ENCODE data around the gene PIAS1.

GRCh38 chr15:68230157-68231100, 176.3 kb downstream of the PIAS1 start:
- TF ChIP-seq USF2 (CRISPR knock-in tag; IDR thresholded peaks at IDR 0.05): no peak
- no peak for TF ChIP-seq MYBL2 (CRISPR knock-in tag; IDR thresholded peaks at IDR 0.05)
- no peak for TF ChIP-seq CTCF (IDR thresholded peaks at IDR 0.05)
- no peak for TF ChIP-seq SMAD3 (CRISPR knock-in tag; IDR thresholded peaks at IDR 0.05; ENCODE audit: borderline replicate concordance)
- no peak for TF ChIP-seq NR1H2 (CRISPR knock-in tag; IDR thresholded peaks at IDR 0.05)
- TF ChIP-seq ATF3 (CRISPR knock-in tag; conservative IDR thresholded peaks at IDR 0.05): no peak
- TF ChIP-seq ZNF121 (CRISPR knock-in tag; IDR thresholded peaks at IDR 0.05): no peak
- no peak for TF ChIP-seq E2F4 (CRISPR knock-in tag; IDR thresholded peaks at IDR 0.05; ENCODE audit: borderline replicate concordance, low read depth)
- no peak for TF ChIP-seq FOXP4 (CRISPR knock-in tag; IDR thresholded peaks at IDR 0.05)
- no peak for TF ChIP-seq ZNF671 (CRISPR knock-in tag; IDR thresholded peaks at IDR 0.05)
- TF ChIP-seq RORB (CRISPR knock-in tag; IDR thresholded peaks at IDR 0.05): no peak
- no peak for TF ChIP-seq FOXK1 (CRISPR knock-in tag; IDR thresholded peaks at IDR 0.05)
- no peak for TF ChIP-seq SP1 (CRISPR knock-in tag; conservative IDR thresholded peaks at IDR 0.05)

All from WTC11 (cell line).